Right lung (tissue), 5 donors: ENCODE measurements around the gene ITGA11. TPM values are rescaled to one million over a fixed set of nuclear protein-coding genes. Genes with fewer than 3 reads are reported as not detected.

Experiments
- DNase-seq, 2 donors: peaks; one replicate each; pipeline ENCODE4 v3.0.0-alpha.2; 2013
- polyA plus RNA-seq, 5 donors: library from polyadenylated mRNA; unstranded; fragments of 120-200 nt; gene quantifications; one replicate each; pipeline versions ENCODE4 v1.2.1 to v1.2.3, GENCODE V29; 2013; ENCODE audit warnings: inconsistent platforms in 1 of 5, low replicate concordance in 1 of 5; ENCODE audit not compliant: insufficient read length in 5 of 5, insufficient read depth in 1 of 5

The ITGA11 gene
- polyA plus RNA-seq, 5 donors: 1.0 to 1.7 (median 1.5) TPM

DNA sequence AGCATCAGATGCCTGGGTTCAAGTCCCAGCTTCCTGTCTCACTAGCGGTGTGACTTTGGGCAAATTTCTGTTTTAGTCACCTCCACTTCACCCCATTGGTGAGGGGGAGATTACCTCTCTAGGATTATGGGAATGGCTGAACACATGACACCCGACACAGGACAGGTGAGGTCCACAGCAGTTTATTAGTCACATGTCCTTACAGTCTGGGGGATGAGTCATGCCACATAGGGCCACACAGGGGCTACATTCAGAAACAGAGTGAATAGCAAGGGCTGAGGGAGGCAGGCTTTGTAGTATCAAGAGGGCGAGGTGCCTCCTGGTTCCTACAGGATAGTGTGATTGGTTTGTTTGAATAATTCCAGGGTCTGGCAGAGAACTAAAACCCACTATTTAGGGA lies 15.2 kb upstream of the ITGA11 start:
- DNase-seq: no peak

DNA sequence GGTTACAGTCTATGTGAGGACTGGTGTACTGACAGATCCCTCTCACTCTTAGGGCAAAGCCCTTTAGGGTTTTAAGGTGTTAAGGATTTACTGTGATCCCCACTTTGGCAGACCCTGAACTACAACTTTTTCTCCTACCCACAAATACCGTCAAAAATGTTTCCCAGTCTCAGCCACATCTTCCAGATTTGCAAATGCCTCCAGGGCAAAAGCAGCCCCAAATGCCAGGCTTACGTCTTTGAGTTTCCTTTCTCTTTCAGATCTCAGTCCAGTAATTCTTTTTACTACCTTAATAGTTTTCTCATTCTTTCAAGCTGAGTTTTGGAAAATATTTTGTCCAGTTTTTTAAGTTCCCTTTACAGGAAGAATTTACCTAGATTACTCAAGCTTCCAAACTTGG lies 13.4 kb upstream of the ITGA11 start:
- no peak for DNase-seq

GRCh38 chr15:68444336-68444735 lies 12.4 kb upstream of the ITGA11 start:
- DNase-seq: no peak

DNA sequence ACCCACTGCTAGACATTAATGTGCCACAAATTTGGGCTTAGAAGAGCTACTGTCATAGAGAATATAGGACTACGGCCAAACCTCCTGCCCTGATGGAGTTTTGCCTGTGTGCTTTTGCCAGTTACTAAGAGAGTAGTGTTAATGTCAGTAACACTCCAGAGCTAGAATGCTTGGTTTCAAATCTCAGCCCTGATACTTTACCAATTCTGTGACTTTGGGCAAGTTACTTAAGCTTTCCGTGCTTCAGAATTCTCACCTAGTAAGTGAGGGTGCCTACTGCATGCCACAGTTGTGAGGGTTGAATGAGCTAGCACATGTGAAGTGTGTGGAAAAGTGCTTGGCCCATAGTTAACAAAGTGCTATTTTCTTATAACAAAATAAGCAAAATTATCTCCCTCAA lies 10.9 kb upstream of the ITGA11 start:
- DNase-seq: no peak

DNA sequence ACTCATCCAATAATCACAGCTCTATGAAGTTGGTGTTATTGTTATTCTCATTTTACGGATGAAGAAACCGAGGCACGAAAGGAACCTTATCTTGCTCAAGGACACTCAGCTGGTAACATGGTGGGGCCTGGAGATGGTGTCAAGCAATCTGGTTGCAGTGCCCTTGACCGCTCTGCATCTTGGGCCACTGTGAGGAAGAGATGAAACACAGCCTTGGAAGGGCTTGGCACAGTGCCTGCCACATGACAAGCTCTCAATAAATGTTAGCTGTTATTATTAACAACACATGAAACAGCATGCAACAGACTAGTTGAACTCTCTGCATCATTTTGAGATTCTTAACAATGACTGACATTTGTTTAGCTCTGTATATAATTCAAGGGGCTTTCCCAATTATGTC lies 10.1 kb upstream of the ITGA11 start:
- DNase-seq: peak in 1 of 2 donors; percentile 11

DNA sequence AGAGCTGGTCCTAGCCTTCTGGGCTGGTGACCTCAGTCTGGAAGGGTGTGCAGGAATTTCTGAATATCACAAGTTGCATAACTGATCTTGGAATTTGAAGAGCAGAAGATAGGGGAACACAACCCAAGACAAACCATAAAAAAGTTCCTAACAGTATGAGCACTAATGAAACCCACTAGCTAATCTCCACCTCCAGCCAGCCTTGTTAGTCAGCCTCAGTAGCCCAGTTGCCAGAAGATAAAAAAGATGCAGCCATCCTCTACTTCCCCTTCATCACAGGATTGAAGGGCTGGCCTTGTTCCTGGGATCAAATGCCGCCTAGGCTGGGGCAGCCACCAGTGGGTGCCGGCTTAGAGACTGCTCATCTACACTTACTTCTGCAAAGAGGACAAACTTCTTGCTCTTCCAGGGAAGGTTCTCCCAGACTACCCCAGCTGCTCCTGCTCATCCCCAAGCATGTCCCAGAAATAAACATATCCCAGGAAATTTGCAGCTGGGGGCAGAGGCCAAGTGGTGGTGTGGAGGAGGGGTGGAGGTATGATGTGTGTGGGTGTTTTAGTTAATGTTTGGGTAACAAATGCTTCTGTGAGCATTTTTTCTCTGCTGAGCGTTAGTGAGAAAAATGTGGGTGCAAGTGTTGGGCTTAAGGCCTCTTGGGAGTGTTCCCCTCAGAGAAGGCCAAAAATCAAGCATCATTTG lies 9.2 kb upstream of the ITGA11 start:
- no peak for DNase-seq

DNA sequence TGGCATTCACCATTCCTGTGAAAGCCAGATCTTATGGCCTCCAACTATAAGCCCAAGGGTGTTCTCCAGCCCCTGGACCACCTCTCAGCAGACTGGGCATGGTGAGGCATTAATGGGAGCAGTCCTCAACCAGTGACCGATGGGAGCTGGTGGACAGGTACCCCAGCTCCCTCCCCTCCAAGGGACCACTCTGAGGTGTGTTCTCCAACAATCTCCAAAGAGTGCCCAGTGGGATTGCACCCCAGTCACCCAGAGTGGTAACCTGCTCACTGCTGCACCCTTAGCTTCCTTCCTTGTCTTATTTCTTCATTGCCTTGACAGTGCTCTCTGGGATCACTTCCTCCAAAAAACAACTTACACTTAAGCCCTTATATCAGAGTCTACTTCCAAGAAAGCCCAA lies 8.2 kb upstream of the ITGA11 start:
- DNase-seq: no peak

DNA sequence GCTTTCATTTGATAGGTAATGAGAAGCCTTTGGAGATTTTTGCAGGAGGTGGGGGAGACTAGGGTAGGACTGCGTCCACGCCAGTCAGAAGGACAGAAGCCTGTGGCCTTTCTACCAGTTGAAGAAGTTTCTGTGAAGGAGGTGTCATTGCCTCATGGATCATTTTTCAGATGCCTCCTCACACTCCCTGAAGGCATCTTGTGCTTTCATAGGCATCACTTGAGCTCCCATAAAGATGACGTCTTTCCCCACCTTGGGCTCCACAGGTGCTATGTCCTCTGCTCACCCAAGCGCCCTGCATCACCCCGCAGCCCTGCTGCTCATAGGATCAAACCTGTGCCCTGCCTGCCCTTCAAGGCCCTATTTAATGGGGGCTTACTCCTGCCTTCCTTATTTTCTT lies 7.5 kb upstream of the ITGA11 start:
- no peak for DNase-seq

GRCh38 chr15:68436680-68437079 lies 4.7 kb upstream of the ITGA11 start:
- no peak for DNase-seq

DNA sequence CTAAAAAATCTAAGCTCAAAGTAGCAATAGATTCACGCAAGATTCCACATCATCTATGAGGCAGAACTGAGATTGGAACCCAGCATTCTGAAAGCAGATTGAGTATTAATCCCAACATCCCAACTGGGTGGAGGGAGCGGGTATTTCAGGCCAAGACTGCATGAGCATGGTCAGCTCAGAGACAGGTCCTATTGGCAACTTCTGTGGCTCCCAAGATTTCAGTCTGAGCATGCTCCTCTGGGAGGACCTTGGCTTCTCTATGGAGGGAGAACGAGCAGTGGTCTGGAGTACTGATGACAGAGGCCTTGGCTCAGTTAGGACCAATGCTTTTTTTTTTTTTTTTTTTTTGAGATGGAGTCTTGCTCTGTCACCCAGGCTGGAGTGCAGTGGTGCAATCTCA lies 4.0 kb upstream of the ITGA11 start:
- DNase-seq: no peak

GRCh38 chr15:68434021-68434420 lies 2.1 kb upstream of the ITGA11 start:
- no peak for DNase-seq

GRCh38 chr15:68433551-68433950 lies 1.6 kb upstream of the ITGA11 start:
- DNase-seq: no peak

DNA sequence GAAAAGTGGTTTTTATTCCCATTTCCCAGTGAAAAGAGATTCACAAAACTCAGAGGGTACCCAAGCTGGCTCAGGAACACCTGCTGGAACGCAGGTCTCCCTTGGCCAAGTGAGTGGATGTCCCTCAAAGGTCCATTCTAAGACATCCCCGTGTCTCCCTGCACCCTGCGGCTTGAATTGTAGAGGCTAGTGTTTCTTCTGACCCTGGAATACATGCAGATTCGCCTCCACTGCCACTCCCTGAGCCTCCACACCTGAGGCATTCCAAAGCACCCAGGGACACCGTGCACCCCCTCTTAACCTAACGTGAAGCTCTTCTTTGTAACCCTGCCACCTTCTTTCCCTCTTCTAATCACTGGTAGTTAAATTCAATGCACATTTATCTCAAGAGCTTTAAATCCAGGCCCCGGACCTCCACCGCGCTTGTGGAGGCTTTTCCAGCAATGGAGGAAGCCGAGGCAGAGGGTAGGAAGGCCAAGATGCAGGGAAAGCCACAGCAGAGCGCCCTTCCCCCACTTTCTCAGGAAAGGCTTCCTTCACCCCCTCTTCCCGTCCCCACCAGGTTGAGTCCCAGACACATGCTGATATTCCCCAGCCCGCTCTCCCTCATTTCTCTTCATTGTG lies 590 bp upstream of the ITGA11 start:
- DNase-seq: no peak

GRCh38 chr15:68431037-68431791 lies 749 bp downstream of the ITGA11 start:
- DNase-seq: peak in 1 of 2 donors; percentile 9

DNA sequence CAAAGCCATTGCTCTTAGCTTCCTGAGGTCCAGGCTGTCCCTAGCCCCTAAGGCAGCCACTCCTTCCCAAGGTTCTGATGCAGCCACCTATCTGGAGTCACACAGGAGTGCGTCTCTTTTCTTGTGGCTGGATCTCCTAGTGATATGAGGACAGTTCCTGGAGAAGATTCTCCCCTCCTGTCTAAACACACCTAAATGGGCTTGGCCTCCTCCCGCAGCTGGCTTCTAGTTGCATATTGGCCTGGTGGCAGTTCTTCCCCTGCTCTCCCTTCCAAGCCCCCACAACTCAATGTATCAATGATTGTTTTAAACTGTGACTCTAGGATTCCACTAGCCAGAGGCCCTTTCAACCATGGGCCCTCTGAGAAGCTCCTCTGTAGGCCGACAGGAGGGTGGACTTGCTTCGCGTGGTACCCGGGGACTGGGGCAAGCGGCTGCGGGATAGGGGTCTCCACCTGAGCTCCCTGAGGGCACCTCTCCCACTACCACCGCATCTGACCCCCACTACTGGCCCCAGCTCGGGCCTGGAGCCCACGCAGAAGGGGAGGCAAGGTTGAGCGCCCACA lies 1.4 kb downstream of the ITGA11 start:
- DNase-seq: no peak

- DNase-seq: no peak
Measured at GRCh38 chr15:68429691-68430470, 2.1 kb downstream of the ITGA11 start.

DNA sequence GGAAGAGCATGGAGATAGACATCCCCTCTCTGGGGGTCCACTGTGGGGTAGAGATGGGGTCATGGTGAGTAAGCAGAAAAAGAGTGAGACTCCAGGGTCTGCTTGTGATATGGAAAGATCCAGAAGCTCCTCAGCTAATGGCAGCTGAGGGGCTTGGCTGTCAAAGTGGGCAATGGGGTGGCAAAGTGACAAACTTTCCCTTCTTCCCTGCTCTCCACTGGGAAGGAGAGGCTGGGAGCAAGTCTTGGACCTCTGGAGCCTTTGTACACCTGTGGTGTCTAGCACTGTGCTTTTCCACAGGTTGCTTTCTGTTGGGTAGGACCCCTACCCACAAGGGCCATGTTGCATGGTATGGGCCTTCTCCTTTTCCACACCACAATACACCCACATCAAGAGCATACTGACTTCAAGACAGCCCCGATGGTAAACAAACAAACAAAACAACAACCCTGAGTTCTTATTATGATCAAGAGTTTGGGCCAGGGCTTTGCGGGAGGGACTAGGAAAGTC lies 3.5 kb downstream of the ITGA11 start:
- DNase-seq: no peak

GRCh38 chr15:68427963-68428362 lies 4.0 kb downstream of the ITGA11 start:
- DNase-seq: no peak

DNA sequence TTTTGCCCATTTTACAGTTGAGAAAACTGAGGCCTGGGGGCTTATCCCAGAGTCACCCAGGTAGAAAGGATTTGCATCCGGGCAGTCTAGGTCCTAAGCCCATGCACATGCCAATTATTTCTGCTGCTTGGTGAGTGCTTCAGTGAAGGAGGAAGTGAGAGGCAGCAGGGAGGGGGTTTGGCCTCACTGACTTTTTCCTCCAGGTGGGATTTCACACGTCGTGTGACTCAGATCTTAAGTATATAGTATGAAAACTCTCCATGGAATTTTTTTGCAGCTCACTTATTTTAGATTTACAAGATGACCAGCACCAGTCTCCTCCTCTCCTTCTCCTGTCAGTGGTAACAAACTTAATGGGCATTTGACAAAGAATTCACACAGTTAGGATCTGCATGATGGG lies 4.6 kb downstream of the ITGA11 start:
- no peak for DNase-seq

DNA sequence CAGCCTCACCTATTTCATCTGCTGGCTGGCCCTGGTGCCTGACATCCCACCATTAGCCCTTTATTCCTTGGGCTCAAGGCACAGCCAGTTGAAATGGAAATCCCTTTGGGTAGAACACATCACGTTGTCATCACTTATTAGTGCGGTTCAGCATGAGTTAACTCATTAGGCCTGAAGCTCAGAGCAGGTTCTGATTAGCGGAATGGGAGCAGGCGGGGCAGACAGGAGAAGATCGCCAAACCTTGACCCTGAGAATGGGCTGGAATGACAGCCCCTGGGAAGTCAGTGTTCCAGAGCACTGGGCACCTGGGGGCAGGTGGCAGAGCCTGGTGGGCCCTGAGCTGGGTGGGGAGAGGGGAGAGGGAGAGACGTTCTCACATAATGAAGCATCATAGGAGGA lies 5.8 kb downstream of the ITGA11 start:
- DNase-seq: no peak

DNA sequence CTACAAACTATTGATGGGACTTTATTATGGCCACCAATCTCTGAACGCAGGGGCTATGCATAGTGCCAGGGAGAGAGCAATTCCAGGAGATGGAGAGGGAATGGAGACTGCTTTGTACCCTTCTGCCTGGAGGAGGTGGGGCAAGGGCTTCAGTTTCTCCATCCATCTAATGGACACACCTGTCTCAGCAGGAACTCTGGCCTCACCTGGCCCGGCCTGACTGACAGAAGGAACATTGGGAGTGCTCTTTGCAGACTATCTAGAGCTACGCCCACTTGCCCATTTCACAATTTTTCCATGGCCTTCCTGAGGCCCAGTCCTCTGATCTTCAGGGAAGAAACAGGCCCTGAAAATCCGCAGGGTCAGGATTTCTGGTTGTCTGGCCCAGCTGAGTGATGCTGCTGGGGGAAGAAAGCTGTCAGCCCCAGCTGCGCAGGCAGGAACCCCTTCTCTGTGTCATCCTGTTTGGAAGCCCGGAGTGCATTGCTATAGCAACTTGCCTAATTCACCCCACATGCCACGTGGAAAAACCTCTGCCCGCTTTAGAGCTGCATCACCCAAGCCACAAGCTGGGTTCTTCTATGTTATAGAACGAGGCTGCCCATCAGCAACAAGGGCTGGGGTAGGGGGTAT lies 6.4 kb downstream of the ITGA11 start:
- no peak for DNase-seq
